H4 (cell line): ENCODE measurements around the gene ITGB5. TPM values are rescaled to one million over a fixed set of nuclear protein-coding genes. Genes with fewer than 3 reads are reported as not detected.
"Not testable (repeated sequence)": the region's sequence is repeated elsewhere in the genome, so short reads cannot be mapped to it uniquely, and the experiment has no call there.

ENCODE experiments used
- DNase-seq: peaks from one replicate; pipeline ENCODE4 v3.0.0-alpha.2; 2015; ENCODE audit warnings: low spot score
- total RNA-seq: library from RNA; depleted of rRNA; stranded (reverse); fragments of >200 nt; shearing (Covaris generic); gene quantifications from 2 replicates; pipeline ENCODE4 v1.2.3, GENCODE V29; 2014

The ITGB5 gene
- total RNA-seq, 1 experiment from 2014 or later = 189 TPM

DNA sequence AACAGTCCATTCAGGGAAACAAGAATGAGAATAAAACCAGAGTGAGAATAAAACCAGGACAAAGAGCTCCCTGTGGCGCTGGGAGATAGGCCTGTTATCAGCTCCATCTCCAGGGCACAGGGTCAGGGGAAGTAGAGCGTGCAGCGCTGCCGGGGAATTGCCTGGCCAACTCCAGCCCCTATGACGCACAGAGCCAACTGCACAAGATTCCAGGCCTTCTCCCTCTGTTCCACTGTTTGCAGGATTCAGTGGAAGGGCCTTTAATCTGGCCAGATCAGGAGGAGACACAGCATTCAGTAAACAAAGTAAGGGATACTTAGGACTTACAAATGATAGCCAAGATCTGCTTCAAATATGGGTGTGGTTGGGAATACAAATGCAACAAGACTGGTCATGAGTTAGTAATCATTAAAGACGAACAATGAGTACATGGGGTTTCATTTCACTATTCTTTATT is 49.4 kb downstream of the ITGB5 start:
- DNase-seq = peak; percentile 52

DNA sequence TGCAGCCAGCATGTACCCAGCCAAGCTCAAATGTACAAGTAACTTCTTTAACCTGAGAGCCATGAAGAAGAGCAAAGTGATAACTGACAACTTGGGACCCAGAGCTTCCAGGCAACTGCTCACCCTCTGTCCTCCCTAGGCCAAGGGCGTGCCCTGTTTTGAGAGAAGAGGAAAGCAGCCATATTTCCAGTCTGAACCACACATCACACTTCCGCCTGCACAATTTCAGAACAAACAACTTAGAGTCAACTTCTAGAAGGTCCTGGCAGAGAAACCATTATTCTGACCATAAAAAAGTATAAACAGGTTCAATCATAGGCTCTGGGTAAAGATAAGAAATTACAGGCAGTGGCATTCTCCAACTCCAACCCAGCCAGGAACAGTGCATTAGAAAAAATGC is 50.1 kb downstream of the ITGB5 start:
- DNase-seq = no peak

DNA sequence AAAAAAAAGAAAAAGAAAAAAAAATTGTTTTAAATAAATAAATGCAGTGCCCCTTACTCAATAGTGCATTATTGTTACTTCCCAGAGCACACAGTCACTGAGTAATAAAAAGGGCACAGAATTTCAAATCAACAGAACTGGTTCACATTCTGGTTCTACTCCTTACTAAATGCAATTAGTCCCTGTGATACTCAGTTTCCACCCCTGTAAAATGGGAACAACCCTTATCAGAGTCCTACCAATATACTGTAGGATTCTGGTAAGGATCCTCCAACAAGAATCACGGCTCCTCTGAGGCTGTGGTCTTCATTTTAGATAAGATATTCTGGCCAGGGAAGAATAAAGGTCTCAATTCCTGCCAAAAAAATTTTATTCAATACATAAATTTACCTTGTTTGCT is 50.7 kb downstream of the ITGB5 start:
- DNase-seq = no peak

DNA sequence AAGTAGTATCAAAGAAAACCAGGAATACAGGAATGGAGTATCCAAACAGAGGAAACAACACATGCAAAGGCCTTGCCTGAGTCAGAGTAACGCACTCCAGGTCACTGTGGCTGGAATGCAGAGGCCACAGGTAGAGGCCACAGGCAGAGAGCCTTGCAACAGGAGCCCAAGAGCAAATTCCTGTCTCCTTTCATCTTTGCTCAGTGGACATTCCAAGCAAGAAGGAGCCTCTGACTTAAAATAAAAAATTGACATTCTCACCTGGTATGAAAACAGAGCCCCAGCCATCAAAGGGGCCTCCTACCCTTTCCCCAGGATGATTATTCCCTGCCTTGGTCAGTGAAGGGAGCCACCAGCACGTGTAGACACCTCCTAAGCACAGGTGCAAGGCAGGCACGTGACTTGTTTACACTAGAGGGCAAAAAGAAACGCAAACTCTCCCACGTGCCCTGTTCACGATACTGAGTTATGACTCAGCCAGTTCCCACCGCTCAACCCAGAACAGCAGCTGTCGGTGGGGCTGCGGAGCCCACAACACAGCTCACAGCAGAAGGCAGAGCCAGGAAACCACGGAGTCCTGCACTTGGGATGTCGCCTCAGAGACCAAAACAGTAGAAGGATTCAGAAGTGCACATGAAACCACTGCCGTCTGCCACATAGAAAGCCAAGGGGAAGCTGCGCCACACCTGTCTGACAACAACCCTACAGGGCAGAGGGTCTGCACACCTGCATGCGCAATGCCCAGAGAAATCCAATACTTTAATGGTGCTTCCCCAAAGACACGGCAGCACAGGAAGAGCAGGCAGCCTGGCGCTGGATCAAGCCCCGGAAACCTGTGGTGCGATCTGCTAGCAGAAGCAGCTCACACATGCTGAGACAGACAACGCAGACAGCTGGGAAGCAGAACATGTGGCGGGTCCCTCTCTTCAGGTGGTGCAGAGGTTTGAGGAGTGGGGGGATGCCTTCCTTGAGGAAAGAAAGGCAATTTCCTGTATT is 52.1 kb downstream of the ITGB5 start:
- DNase-seq = peak; percentile 96

DNA sequence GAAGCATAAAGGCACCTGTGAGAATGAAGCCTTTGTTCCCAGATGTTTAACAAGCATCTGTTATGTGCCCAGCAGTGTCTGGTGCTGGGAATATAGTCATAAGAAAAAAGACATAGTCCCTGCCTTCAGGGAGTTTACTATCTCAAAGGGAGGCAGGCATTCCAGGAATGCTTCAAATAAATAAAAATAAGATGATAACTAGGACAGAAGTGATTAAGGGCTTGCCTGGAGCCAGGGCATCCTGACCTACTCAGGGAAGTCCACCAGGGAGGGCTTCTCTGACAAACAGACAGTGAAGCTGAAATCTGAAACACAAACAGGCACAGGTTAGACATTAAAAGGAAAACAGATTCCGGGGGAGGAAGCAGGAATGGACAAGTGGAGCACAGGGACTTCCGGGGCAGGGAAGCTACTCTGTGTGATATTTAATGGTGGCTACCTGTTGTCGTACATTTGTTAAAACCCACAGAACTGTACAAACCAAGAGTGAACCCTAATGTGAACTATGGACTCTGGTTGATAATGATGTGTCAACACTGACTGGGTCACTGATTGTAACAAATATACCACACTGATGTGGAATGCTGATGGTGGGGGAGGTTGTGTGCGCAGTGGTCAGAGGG is 53.3 kb downstream of the ITGB5 start:
- DNase-seq = no peak

DNA sequence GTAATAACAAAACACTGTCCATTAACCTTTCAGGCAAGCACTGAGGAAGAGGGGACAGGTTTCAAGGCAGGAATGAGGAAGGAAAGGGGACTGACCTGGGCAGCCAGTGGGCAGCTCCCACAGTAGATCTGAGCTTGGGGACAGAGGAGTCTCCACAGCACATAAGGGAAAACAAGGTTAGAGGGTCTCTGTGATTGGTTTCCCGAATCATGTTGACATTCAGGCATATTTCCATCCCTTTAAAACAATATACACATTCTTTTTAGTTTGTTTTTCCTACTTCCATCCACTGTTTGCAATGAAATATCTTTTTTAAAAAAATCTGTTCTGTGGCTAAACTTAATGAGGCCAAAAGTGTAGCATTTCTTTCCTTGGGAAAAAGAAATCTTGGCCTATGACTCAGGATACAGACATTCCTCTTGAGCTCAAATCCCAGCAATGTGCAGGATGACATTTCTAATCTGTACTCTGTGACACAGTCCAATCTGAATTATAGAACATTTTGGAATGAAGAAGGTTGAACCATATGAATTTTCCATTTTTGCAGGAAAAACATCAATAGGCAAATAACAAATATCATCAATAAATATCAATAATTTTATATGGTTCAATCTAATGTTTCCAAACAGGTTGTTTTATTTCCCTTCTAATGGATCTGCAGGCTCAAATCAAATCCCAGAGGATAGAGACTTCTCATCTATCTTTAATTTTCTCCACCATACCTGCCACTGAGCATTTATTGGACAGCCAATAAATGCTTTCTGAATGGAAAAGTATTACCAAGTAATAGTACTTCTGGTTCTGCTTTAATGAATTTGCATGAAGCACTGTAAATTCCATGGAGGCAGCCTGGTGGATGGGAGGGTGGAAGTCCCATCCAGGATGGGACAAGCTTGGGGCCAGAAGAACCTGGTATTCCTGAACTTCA is 54.1 kb downstream of the ITGB5 start:
- DNase-seq = peak; percentile 67

DNA sequence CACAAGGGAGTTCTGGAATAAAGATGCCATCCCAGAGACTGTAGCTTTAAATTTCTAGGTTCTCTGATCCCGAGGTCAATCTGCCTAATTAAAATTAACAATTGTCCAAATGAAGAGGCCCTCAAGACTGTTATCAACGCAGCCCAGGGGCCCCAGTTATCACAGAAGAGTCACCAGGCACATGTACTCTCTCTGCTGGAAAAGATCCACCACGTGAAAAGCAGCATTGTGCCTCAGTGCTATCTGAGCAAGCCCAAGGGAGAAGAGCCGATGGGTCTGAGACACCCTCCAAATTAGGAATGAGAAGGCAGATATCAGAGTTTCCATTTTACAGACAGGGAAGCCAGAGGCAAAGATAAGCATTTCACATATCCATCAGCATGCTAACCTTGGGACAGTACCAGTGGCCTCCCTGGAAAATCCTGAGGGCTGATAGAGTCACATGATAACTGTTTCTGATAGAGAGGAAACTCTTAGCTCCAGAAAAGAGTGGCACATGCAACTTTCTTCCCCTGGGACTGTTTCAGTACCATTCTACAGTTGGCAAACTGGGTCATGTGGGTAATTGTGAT is 55.5 kb downstream of the ITGB5 start:
- no peak for DNase-seq

DNA sequence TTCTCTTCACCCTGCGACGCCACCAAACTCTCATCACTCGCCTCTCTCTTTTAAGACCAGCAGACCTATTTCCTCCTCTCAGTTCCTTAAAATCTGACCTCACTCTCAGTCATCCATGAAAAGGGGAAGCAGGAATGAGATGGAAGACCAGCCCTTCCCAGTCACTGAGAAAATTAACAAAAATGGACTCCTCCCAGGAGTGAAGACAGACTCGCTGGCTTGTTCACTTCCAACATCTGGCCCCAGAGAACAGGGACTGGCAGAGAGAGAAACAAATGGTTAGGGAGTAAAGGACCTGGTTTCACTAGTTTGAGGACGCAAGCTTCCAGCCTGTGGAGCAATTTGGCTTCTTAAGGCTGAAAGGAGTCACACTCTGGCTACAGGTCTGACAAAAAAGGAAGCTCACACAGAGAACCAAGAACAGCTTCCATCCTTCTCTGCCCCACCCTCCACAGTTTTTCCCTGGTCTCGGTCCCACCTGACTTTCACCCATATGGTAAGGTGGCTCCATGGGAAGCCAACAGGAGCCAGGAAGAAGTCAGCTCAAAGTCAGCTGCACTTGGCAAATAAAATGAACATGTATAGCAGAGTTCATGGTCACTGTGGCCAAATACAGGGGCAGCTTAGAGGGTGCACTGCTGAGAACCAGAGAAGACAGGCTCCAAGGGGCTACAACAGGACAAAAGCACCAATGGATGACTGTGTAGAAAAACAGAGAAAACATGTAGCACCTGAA is 57.2 kb downstream of the ITGB5 start:
- DNase-seq = no peak

DNA sequence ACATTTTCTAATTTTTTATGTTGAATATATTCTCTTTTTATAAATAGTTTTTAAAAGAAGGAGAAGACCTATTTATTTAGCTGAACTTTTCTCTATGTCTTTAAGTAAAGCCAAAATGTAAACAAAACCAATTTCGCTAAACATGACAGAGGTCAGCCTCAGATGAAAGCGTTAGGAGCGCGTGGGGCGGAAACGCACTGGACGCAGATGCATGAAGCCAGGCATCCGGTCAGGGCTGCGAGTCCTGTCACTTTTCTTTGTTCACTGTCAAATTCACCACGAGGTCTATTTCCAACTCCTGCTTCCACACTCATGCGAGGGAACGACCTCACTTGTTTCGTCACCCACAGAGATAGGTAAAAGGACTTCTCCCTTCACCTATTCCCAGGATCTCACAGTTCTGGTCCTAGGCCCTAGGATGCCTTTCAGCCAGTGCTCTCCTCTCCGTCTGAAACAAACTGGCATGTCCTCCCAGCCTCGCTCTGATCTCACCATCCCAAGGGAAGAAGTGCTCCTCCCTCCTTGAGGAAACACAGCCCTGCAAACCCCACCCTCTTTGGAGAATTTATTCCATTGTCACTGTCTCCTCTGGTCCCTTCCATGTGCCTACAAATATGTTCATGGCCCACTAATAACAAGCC is 57.9 kb downstream of the ITGB5 start:
- no peak for DNase-seq

DNA sequence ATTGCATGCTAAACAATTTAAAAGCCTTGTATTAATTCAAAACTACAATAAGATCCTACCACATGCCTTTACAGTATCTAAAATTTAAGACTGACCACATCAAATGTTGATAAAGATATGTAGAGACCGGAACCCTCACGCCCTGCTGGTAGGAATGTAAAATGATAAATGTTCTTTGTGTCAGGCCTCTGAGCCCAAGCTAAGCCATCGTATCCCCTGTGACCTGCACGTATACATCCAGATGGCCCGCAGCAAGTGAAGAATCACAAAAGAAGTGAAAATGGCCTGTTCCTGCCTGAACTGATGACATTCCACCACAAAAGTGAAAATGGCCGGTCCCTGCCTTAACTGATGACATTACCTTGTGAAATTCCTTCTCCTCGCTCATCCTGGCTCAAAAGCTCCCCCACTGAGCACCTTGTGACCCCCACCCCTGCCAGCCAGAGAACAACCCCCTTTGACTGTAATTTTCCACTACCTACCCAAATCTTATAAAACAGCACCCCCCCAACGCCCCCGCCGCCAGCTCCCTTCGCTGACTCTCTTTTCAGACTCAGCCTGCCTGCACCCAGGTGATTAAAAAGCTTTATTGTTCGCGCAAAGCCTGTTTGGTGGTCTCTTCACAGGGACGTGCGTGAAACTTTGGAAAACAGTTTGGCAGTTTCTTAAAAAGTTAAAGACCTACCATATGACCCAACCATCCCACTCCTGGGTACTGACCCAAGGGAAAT is 59.5 kb downstream of the ITGB5 start:
- DNase-seq = not testable (repeated sequence)

DNA sequence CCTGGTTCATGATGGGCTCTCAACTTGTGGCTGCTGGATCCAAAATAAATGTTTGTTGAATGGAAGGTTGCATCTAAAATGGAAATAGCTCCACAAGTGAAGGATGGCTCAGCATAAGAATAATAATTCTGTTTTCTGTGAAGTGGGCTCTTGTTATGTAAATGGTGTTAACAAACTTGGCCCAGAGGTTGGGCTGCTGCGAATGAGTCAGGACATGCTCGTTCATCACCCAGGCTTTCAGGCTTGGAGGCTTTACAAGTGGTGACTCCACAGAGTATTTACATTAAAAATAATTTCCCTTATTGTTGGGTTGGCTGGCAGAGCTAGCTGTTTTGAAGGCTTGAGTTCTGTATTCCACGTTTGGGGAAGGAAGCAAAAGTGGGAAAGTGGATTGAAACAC is 60.5 kb downstream of the ITGB5 start:
- DNase-seq = peak; percentile 74

DNA sequence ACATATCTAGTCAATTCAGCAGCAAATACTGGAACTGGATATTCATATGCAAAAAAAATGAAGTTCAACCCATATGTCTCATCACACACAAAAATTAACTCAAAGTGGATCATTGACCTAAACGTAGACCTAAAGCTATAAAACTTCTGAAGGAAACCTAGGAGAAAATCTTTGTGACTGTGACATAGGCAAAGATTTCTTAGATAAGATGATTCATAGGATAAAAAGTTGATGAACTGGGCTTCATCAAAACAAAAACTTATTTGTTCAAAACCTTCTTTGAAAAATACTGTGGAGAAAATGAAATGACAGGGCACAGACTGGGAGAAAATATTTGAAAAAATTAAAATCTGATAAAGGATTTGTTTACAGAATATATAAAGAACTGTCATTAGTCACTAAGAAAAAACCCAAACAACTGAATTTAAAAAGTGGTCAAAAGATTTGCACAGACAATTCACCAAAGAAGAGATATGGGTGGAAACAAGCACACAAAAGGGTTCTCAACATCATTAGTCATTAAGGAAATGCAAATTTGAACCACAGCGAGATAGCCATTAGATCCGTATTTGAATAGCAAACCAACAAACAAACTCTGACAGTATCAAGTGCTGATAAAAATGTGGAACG is 62.8 kb downstream of the ITGB5 start:
- DNase-seq = no peak

DNA sequence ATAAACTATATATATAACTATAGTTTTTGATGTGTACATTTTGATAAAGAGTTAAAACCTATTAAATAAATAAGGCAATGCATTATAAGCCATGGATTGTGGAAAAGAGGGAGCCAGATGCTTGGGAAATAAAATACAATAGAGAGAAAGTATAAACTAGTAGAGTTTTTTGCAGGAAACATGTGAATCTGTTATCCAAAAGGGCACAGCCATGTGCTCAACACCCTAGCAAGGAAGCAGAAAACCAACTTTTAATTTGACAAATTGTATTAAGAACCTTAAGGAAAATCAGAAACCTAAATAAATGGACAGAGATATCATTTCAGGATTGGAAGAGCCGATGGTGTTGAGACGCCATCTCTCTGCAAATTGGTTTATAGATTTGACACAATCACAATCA is 63.5 kb downstream of the ITGB5 start:
- no peak for DNase-seq

DNA sequence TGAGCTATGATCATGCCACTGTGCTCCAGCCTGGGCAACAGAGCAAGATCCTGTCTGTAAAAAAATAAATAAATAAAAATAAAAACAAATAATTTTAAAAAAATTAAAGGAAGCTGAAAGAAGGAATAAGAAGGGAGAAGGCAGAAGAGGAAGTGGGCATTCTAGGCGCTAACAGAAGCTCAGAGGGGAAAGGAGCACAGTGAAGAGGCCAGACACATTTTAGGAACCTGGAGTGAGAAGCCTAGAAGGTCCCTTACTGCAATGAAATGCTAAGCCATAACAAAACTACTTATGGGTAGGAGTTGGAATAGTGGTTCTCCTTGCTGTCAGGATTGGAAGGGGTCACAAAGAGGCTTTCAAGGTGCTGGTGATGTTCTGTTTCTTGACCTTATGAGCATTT is 64.0 kb downstream of the ITGB5 start:
- DNase-seq = no peak

DNA sequence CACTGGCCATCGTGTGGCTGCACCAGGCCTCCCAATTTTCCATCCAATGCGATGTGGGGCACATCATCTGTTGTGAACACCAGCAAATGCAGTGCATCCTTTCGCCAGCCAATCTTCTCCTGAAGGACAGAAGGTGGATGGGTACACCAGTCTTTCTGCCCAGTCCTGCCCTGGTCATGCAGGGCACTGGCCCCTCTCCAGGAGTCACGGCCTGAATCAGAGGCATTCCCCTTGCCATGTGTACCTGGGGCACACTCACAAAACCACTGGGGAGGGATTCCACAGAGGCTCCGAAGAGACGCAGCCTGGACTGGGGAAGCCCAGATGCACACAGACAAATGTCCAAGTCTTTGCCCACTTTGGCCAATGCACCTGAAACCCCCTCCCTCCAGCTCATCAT is 65.8 kb downstream of the ITGB5 start:
- DNase-seq = no peak

DNA sequence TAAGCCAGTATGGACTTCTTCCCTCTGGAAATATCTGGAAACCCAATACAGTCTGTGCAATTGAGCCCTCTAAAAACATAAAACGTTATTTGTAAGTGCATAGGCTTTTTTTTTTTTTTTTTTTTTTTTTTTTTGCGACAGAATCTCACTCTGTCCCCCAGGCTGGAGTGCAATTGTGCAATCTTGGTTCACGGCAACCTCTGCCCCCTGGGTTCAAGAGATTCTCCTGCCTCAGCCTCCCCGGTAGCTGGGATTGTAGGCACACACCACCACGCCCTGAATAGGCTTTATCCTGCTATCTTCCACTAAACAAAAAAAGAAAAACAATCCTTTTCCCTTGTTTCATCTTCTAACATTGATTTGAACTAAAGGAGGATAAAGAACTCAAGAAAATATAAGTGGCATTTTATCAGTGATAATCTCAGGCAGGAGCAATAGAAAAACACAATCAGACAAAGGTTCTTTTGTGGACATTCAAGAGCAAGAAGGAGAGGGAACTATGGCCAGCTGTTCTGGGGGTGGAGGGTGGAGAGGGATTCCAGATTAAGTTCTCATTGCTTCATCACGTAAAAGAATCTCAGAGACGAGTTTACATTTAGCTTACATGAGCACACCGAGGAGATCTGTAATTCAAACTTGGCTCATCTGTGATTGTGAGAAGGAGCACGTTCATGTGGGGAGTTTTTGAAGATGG is 68.6 kb downstream of the ITGB5 start:
- DNase-seq = no peak

DNA sequence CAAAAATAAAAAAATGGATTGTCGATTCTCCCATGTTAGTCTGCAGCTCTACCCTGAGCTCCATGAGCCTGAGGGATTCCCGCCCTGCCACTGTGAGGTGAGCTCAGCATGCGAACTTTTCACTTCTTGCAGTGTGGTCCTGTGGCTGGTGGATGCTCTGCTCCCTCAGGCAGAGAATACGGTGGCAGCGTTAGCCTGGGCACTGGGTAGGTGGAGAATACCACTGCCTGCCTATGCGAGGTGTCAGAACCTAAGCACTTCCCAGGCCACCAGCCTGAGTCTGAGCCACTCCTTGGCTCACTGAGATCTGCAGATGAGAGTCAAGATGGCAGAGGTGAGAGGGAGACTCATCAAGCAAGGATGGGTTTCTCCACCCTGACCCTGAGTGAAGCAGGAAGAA is 70.1 kb downstream of the ITGB5 start:
- no peak for DNase-seq

DNA sequence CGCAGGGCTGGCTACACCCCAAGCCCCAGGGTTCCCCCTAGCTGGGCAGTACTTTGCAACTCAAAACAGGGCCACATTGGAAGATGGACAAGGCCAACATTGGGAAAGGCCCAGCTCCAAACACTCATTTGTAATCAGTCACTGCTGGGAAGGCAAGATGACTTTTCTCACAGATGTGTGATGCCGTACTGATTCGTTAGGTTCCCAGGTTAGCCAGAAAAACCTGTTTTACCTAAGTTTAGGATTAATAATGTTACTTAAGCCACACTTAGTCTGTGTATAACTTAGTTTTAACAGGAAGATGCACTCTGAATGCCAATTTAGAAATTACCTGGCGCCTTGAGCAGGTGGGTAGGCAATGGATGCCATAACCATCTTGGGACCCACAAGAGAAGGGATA is 71.0 kb downstream of the ITGB5 start:
- no peak for DNase-seq

DNA sequence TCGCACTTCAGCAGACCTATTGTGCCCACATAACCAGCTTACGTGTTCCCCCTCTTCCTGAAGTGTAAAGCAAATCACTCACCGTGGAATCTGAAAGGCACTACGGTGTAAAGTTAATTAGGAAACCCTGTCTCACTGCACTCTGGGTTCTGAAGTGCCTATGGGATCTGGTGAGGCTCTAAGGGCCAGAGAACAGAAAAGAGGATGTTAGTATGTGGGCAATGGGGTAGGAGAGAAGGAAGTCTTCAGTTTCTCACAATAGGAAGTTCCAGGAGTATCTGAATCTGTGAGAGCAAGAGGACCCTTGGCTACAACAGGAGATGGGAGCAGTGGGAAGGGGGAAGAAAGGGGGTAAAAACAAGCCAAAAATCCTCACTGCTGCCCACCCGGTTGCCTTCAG is 71.4 kb downstream of the ITGB5 start:
- DNase-seq = no peak
